Peyer's patch (tissue), 4 donors: Measurements from ENCODE around the gene GLIS1. TPM values are rescaled to one million over a fixed set of nuclear protein-coding genes. Genes with fewer than 3 reads are reported as not detected.

Source experiments
- DNase-seq, 3 donors: peaks; one replicate each; pipeline ENCODE4 v3.0.0-alpha.2; 2017 to 2019
- H3K27ac ChIP-seq, 4 donors: fragments of 200-600 bp; sonication (generic); one replicate each; pipeline ENCODE4 v1.5.1; 2016 to 2019
- H3K27me3 ChIP-seq, 2 donors: fragments of 200-600 bp; sonication (generic); one replicate each; pipeline ENCODE4 v1.5.1; 2019
- H3K36me3 ChIP-seq, 3 donors: fragments of 200-600 bp; sonication (generic); one replicate each; pipeline ENCODE4 v1.5.1; 2016 to 2019
- H3K4me1 ChIP-seq, 4 donors: fragments of 200-600 bp; sonication (generic); one replicate each; pipeline ENCODE4 v1.5.1; 2016 to 2019
- H3K4me3 ChIP-seq, 4 donors: fragments of 200-600 bp; sonication (generic); 1 replicate in 3 of 4; 2 replicates in 1 of 4; pipeline ENCODE4 v1.5.1; 2016 to 2019; ENCODE audit warnings: mild to moderate bottlenecking in 1 of 4
- H3K9me3 ChIP-seq, 4 donors: fragments of 200-600 bp; sonication (generic); one replicate each; pipeline ENCODE4 v1.5.1; 2016 to 2019; ENCODE audit warnings: mild to moderate bottlenecking in 1 of 4
- POLR2A ChIP-seq, 2 donors: fragments of 450-650 bp; IDR thresholded peaks; one replicate each; pipeline ENCODE4 v1.5.1; 2017; ENCODE audit warnings: antibody characterized with exemption in 2 of 2, mild to moderate bottlenecking in 2 of 2, moderate library complexity in 2 of 2
- total RNA-seq, 4 donors: library from RNA; depleted of rRNA; stranded (reverse); fragments of >200 nt; gene quantifications; one replicate each; pipeline ENCODE4 v1.1.0, GENCODE V29; 2016
- TF ChIP-seq, protein P1 (sequence below), 6 experiments: fragments of 450-650 bp in 4 of 6; fragments of 200-600 bp in 2 of 6; sonication (generic) in 1 of 6; IDR thresholded peaks; one replicate each; pipeline ENCODE4 v1.5.1; 2017 to 2019; ENCODE audit warnings: antibody characterized with exemption in 6 of 6, mild to moderate bottlenecking in 3 of 6, moderate library complexity in 1 of 6

GLIS1 gene
- total RNA-seq, 4 donors from 2014 or later, result 0.54 to 1.7 (median 0.66) TPM; not detected in 1

GRCh38 chr1:53655931-53656746 lies 82.8 kb downstream of the GLIS1 start:
- no peak for TF ChIP-seq POLR2A (IDR thresholded peaks at IDR 0.05)
- TF ChIP-seq, protein P1, sequence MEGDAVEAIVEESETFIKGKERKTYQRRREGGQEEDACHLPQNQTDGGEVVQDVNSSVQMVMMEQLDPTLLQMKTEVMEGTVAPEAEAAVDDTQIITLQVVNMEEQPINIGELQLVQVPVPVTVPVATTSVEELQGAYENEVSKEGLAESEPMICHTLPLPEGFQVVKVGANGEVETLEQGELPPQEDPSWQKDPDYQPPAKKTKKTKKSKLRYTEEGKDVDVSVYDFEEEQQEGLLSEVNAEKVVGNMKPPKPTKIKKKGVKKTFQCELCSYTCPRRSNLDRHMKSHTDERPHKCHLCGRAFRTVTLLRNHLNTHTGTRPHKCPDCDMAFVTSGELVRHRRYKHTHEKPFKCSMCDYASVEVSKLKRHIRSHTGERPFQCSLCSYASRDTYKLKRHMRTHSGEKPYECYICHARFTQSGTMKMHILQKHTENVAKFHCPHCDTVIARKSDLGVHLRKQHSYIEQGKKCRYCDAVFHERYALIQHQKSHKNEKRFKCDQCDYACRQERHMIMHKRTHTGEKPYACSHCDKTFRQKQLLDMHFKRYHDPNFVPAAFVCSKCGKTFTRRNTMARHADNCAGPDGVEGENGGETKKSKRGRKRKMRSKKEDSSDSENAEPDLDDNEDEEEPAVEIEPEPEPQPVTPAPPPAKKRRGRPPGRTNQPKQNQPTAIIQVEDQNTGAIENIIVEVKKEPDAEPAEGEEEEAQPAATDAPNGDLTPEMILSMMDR (IDR thresholded peaks at IDR 0.05), result no peak
- no peak overlapping the region for H3K4me3 ChIP-seq
- no peaks in the 10 kb centered on the region for H3K4me1 ChIP-seq
- H3K9me3 ChIP-seq, result no peaks in the 10 kb centered on the region
- no peaks in the 10 kb centered on the region for H3K27me3 ChIP-seq
- no peaks in the 10 kb centered on the region for H3K36me3 ChIP-seq
- no peak overlapping the region for H3K27ac ChIP-seq
- DNase-seq, result peak in 1 of 3 donors; percentile 22

- H3K27me3 ChIP-seq, result no peaks in the 10 kb centered on the region
- DNase-seq, result peak in 1 of 3 donors; percentile 18
- H3K4me1 ChIP-seq, result no peaks in the 10 kb centered on the region
- H3K36me3 ChIP-seq, result no peaks in the 10 kb centered on the region
- H3K9me3 ChIP-seq, result no peaks in the 10 kb centered on the region
- TF ChIP-seq, protein P1 (IDR thresholded peaks at IDR 0.05), result no peak
- no peak for TF ChIP-seq POLR2A (IDR thresholded peaks at IDR 0.05)
- H3K27ac ChIP-seq, result no peak overlapping the region
- no peak overlapping the region for H3K4me3 ChIP-seq
These were observed 84.5 kb downstream of the GLIS1 start for GRCh38 chr1:53654216-53655210.

DNA sequence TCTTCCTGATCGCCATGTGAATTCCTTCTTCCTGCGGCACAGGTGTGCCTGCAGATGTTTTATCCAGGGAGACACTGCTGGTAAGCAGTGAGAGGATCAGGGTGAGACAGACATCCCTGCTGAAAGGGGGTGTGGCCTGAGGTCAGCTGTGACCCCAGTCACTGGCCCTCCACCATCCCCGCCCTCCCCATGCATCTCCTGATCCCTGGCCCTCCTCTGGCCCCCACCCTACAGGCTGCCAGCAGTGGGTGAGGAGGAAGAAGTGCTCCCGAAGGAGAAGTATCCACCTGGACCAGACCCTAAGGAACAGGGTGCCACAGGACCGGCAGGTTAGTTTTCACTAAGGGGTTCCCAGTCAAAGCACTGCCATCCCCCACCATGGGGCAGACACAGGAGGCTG lies 85.3 kb downstream of the GLIS1 start:
- Histone ChIP-seq H3K27me3 (no peaks in the 10 kb centered on the region), H3K4me1 (no peaks in the 10 kb centered on the region), H3K36me3 (no peaks in the 10 kb centered on the region), H3K27ac (no peak overlapping the region), H3K4me3 (no peak overlapping the region), H3K9me3 (no peaks in the 10 kb centered on the region)
- TF ChIP-seq, protein P1 (IDR thresholded peaks at IDR 0.05), result no peak
- no peak for TF ChIP-seq POLR2A (IDR thresholded peaks at IDR 0.05)
- DNase-seq, result peak in 1 of 3 donors; percentile 22

DNA sequence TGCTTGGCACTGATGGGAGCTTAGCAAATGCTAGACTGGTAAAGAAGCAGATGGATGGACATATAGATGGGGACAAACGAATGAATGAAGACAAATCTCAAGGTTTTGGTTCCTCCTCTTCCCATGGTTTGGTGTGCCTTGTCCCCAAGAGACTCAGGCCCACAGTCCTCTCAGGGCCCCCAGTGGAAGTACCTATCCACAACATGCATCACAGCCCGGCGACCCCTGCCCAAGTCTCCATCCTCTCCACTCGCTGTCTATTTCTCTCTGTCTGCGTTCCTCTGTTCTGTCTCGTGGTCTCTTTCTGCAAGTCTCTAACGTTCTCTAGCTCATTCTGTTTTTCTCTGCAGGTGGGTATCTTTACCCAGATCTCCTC lies 85.8 kb downstream of the GLIS1 start:
- no peak for TF ChIP-seq POLR2A (IDR thresholded peaks at IDR 0.05)
- TF ChIP-seq, protein P1 (IDR thresholded peaks at IDR 0.05), result no peak
- Histone ChIP-seq H3K36me3 (no peaks in the 10 kb centered on the region), H3K9me3 (no peaks in the 10 kb centered on the region), H3K27ac (no peak overlapping the region), H3K4me1 (no peaks in the 10 kb centered on the region), H3K4me3 (no peak overlapping the region), H3K27me3 (no peaks in the 10 kb centered on the region)
- peak in 1 of 3 donors; percentile 22 for DNase-seq

DNA sequence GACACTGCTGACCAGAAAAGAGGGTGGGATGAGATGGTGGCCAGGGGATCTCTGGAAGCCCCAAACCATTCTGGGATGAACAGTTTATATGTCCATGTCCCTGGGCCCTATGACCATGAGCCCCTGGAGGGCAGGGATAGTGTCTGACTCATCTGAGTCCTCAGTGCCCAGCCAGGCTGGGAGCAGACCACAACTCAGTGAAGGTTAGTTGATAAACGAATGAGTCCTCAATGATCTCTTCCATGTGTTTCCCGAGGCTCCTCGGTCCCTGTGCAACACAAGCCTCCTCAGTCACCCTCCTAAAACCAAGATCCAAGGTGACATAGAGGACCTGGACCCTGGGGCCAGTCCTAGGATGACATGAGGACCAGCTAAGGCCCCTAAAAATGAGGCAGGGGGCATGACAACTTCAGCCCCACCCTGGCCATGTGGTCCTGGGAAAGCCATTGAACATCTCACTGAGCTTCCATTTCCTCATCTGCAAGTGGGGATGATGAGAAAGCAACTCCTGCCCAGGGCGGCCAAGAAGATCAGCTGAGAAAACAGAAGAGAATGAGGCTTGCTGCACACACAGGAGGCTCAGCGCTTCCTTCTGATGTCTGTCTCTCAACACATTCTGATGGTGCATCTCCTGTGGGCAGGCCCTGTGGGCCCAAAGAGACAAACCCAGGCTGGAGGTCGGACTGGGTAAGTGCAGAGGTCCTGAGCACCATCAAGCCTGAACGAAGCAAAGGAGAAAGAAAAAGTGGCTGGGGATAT lies 86.3 kb downstream of the GLIS1 start:
- Histone ChIP-seq H3K27ac (no peak overlapping the region), H3K36me3 (no peaks in the 10 kb centered on the region), H3K4me3 (no peak overlapping the region), H3K4me1 (no peaks in the 10 kb centered on the region), H3K27me3 (no peaks in the 10 kb centered on the region), H3K9me3 (no peaks in the 10 kb centered on the region)
- DNase-seq, result peak in 1 of 3 donors; percentile 13
- TF ChIP-seq, protein P1 (IDR thresholded peaks at IDR 0.05), result no peak
- TF ChIP-seq POLR2A (IDR thresholded peaks at IDR 0.05), result no peak
